Measurements from ENCODE around the gene NQO2. TPM values are rescaled to one million over a fixed set of nuclear protein-coding genes. Genes with fewer than 3 reads are reported as not detected.
"Not testable (repeated sequence)": the region's sequence is repeated elsewhere in the genome, so short reads cannot be mapped to it uniquely, and the experiment has no call there.

The NQO2 gene
- total RNA-seq, 1 experiment from 2014 or later, result 35.8 TPM

GRCh38 chr6:2980465-2980855 is 19.2 kb upstream of the NQO2 start:
- DNase-seq (ENCODE audit: low read depth, low spot score), result no peak
- in situ Hi-C loops (cut with HindIII; ENCODE audit: low pct_unique_long_range_greater_than_20kb, low sequenced_read_pairs), result no loop called here

- in situ Hi-C loops (cut with HindIII; ENCODE audit: low pct_unique_long_range_greater_than_20kb, low sequenced_read_pairs), result no loop called here
- DNase-seq (ENCODE audit: low read depth, low spot score), result no peak
These were observed 17.1 kb upstream of the NQO2 start for GRCh38 chr6:2982426-2983117.

- in situ Hi-C loops (cut with HindIII; ENCODE audit: low pct_unique_long_range_greater_than_20kb, low sequenced_read_pairs), result no loop called here
- no peak for DNase-seq (ENCODE audit: low read depth, low spot score)
These were observed 14.8 kb upstream of the NQO2 start for GRCh38 chr6:2984738-2985406.

- peak; percentile 15 for DNase-seq (ENCODE audit: low read depth, low spot score)
- in situ Hi-C loops (cut with HindIII; ENCODE audit: low pct_unique_long_range_greater_than_20kb, low sequenced_read_pairs), result no loop called here
These were observed 12.9 kb upstream of the NQO2 start for GRCh38 chr6:2986722-2987221.

GRCh38 chr6:2988094-2988425 is 11.6 kb upstream of the NQO2 start:
- DNase-seq (ENCODE audit: low read depth, low spot score), result no peak
- in situ Hi-C loops (cut with HindIII; ENCODE audit: low pct_unique_long_range_greater_than_20kb, low sequenced_read_pairs), result no loop called here

- in situ Hi-C loops (cut with HindIII; ENCODE audit: low pct_unique_long_range_greater_than_20kb, low sequenced_read_pairs), result no loop called here
- DNase-seq (ENCODE audit: low read depth, low spot score), result peak; percentile 92
These were observed 11.0 kb upstream of the NQO2 start for GRCh38 chr6:2988426-2989331.

- in situ Hi-C loops (cut with HindIII; ENCODE audit: low pct_unique_long_range_greater_than_20kb, low sequenced_read_pairs), result no loop called here
- peak; percentile 99 for DNase-seq (ENCODE audit: low read depth, low spot score)
These were observed 10.1 kb upstream of the NQO2 start for GRCh38 chr6:2989332-2990247.

- peak; percentile 44 for DNase-seq (ENCODE audit: low read depth, low spot score)
- in situ Hi-C loops (cut with HindIII; ENCODE audit: low pct_unique_long_range_greater_than_20kb, low sequenced_read_pairs), result no loop called here
These were observed 9.3 kb upstream of the NQO2 start for GRCh38 chr6:2990248-2990931.

- in situ Hi-C loops (cut with HindIII; ENCODE audit: low pct_unique_long_range_greater_than_20kb, low sequenced_read_pairs), result no loop called here
- DNase-seq (ENCODE audit: low read depth, low spot score), result no peak
These were observed 8.7 kb upstream of the NQO2 start for GRCh38 chr6:2990932-2991506.

- in situ Hi-C loops (cut with HindIII; ENCODE audit: low pct_unique_long_range_greater_than_20kb, low sequenced_read_pairs), result no loop called here
These were observed 7.2 kb upstream of the NQO2 start for GRCh38 chr6:2992330-2992979.

GRCh38 chr6:2993755-2994317 is 5.9 kb upstream of the NQO2 start:
- DNase-seq (ENCODE audit: low read depth, low spot score), result no peak
- in situ Hi-C loops (cut with HindIII; ENCODE audit: low pct_unique_long_range_greater_than_20kb, low sequenced_read_pairs), result no loop called here

More at GRCh38 chr6:2992330-2992979, 7.2 kb upstream of the NQO2 start:
- no peak for DNase-seq (ENCODE audit: low read depth, low spot score)

- in situ Hi-C loops (cut with HindIII; ENCODE audit: low pct_unique_long_range_greater_than_20kb, low sequenced_read_pairs), result not testable (repeated sequence)
- peak; percentile 40 for DNase-seq (ENCODE audit: low read depth, low spot score)
These were observed 1.3 kb upstream of the NQO2 start for GRCh38 chr6:2998249-2998997.

- no peak for DNase-seq (ENCODE audit: low read depth, low spot score)
- in situ Hi-C loops (cut with HindIII; ENCODE audit: low pct_unique_long_range_greater_than_20kb, low sequenced_read_pairs), result no loop called here
These were observed 586 bp upstream of the NQO2 start for GRCh38 chr6:2998998-2999617.

GRCh38 chr6:3001146-3001772 is 1.6 kb downstream of the NQO2 start:
- in situ Hi-C loops (cut with HindIII; ENCODE audit: low pct_unique_long_range_greater_than_20kb, low sequenced_read_pairs), result no loop called here

More at GRCh38 chr6:3001146-3001772, 1.6 kb downstream of the NQO2 start:
- DNase-seq (ENCODE audit: low read depth, low spot score), result peak; percentile 39

All from SK-MEL-5 (cell line).